Hypothalamus (tissue), 51 donors: ENCODE results near the gene CREM.
"Not testable (repeated sequence)": the region's sequence is repeated elsewhere in the genome, so short reads cannot be mapped to it uniquely, and the experiment has no call there.

Source experiments
- DNase-seq, 51 donors: peaks; one replicate each; lab custom pipeline; 2025; lab: John Stamatoyannopoulos, UW

CREM gene

GRCh38 chr10:35216956-35217355 lies 90.3 kb downstream of the CREM start:
- DNase-seq = not testable (repeated sequence)

GRCh38 chr10:35217455-35217854 lies 90.8 kb downstream of the CREM start:
- DNase-seq = peak in 8 of 51 donors; percentile 11 to 31 (median 16)

DNA sequence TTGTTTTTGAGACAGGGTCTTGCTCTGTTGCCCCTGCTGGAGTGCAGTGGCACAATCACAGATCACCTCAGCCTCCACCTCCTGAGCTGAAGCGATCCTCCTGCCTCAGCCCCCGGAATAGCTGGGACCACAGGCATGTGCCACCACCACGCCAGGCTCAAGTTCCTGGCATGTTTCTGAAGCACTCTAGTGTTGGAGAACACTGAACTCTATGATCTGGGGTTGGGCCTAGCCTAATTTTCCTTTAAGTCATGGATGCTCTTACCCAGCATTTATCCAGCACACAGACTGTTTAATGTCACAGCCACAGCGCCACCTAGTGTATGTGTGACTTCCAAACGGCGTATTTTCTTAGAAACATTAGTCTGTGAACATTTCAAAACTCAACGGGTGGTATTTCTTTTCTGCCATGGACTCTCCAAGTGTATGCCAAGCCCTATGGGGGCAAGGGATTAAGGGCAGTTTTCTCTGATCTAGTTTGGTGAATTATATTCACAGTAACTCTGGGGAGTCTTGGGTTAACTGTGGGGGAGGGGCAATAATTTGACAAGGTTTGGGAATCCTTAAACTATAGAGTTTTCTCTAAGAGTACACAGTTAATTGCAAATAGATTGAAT lies 91.8 kb downstream of the CREM start:
- peak in 40 of 51 donors; percentile 13 to 84 (median 60) for DNase-seq

- DNase-seq = no peak
Observed at GRCh38 chr10:35219292-35219691, 92.6 kb downstream of the CREM start.

DNA sequence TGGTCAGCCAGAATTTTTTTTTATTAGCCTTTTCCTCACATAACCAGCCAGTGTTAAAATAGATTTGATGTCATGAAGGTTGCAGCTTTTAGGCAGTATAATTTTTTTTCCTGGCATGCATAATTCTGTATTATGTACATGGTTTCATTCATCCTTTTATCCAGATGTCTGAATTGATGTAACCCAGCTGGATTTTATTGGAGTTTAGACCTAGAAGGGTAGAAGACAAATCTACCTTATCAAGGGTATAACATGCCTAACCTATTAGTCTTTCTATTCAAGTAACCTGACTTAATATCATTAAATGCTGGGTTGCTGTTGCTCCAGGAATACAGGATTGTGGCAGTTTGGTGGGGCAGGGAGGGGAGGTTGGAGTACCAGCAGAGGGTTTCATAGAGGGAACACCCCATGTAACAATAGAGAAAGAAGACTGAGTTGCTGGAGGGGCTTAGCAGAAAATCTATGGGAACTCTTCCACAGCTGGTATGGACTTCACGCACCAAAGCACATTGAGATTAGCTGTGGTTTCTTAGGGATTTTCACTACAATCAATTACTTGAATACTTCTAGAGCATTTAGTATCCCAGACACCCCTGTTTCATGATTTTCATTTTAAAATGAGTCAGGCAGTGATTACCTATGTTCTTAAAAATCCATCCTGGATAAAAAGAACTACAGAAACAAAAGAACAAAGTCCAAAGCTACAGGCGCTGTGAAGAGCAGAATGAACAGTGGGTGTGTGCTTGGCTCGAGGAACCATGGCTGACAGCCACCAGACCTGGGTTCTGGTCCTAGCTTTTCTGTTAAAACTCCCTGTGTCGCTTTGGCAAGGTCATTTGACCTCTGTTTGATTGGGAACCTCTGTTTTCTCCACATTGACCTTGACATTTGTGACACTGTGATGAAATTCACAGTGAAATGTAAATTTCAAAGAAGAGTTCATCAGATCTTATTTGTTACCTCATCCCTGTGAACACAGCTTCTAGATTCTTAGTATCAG lies 93.5 kb downstream of the CREM start:
- DNase-seq = no peak

DNA sequence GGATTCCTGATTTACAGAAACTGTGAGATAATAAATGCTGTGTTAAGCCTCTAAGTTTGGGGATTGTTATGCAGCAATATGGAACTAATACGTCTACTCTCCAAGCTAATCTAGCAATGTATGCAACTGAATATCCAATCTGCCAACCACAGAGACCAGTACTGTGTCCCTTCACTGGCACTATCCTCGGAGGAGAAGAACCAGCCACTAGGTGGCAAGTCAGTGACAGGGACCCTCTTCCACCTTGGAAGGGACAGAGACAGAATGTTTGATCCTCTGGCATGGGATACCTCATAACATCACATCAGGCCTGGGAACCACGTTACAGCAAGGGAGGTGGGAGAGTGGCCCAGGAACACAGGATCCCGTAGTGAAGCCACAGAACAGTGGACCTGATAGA lies 96.4 kb downstream of the CREM start:
- DNase-seq = no peak

DNA sequence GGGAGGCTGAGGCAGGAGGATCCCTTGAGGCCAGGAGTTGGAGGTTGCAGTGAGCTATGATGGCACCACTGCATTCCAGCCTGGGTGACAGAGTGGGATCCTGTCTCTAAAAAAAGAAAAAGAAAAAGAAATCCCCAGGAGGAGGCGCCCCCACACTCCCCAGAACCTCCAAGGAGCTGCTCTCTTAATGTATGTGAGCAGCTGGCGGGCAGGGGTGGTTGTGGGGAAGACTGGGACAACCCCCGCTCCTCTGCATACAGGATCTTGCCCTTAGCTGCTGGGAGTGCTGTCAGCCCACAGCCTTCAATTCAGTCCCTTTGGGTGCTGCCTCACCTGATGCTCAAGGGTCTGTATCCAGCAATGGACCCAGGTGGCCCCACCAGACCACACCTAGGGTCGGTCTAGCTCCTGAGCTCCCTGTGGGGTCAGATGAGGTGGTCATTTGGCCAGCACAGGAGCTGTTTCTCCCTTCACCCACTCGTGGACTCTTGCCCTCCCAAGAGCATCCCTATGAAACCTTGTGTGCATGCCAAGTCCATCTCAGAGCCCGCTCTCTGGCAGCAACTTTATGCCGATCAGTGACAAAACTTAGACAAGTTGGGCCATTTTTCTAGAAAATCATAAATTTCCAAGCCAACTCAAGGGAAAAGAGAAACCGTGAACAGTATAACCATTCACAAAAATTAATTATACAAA lies 97.5 kb downstream of the CREM start:
- no peak for DNase-seq

GRCh38 chr10:35225204-35225603 lies 98.6 kb downstream of the CREM start:
- DNase-seq = no peak

GRCh38 chr10:35226507-35226906 lies 99.9 kb downstream of the CREM start:
- no peak for DNase-seq

GRCh38 chr10:35228058-35228457 lies 101.4 kb downstream of the CREM start:
- no peak for DNase-seq

DNA sequence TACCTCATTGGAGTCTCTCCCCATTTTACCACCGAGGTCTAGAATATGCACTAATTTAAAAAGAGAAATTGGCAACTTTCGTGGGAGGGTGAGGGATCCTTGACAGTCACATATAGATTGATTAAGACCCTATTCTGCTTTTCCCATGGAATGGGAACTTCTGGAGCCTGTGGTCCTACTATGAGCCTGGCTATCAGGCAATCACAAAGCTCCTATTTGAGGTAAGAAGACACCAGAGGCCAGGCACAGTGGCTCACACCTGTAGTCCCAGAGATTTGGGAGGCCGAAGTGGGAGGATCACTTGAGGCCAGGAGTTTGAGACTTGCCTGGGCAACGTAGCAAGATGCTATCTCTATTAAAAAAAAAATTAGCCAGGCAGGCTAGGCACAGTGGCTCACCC lies 105.0 kb downstream of the CREM start:
- no peak for DNase-seq

- DNase-seq = peak in 1 of 51 donors; percentile 14
Observed at GRCh38 chr10:35232527-35232926, 105.9 kb downstream of the CREM start.

DNA sequence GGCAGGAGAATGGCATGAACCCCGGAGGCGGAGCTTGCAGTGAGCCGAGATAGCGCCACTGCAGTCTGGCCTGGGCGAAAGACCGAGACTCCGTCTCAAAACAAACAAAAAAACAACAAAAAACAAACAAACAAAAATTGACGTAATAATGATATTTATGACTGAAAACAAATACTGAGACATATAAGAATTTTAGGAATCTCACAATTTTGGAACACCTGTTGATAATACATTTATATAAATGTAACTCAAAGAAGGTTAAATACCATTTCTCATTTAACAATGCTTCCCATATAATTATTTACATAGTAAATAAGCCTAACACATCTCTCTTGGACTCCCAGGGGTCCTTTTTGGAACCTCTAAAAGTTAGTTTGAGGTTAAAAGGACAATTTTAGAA lies 107.4 kb downstream of the CREM start:
- no peak for DNase-seq

DNA sequence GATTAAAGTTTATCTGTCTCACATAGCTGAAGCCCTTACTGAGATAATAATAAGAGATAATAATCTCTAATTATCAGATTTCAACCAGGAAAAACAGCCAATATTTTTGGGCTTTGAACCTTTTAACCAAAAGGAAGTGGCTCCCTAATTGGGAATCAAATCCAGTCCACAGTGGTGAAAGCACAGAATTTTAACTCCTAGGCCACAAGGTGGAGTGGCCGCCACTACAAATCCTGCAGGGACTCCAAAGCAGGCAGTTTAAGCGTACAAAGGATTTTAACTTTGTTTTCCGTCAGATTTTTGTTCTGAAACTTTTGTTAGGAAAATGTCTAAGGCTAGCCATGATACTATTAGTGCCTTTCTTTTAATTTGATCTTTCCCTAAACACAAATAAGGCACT lies 110.1 kb downstream of the CREM start:
- no peak for DNase-seq

- DNase-seq = no peak
Observed at GRCh38 chr10:35237766-35238512, 111.3 kb downstream of the CREM start.

DNA sequence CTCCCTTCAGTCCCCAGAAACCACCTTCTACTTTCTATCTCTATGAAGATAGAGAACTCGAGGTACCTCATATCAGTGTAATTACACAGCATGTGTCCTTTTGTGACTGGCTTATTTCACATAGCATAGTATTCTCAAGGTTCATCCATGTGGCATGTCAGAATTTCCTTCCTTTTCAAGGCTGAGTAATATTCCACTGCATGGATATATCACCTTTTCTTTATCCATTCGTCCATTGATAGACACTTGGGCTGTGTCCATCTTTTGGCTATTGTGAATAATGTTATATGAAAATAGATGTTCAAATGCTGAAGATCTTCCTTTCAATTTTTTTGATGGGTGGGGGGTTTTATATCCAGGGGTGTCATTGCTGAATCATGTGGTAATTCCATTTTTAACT lies 117.9 kb downstream of the CREM start:
- no peak for DNase-seq

GRCh38 chr10:35246770-35247343 lies 120.2 kb downstream of the CREM start:
- DNase-seq = no peak

- no peak for DNase-seq
Observed at GRCh38 chr10:35251373-35252100, 124.9 kb downstream of the CREM start.
